Urinary bladder (tissue), 4 donors: ENCODE results near the gene TTLL11. TPM values are rescaled to one million over a fixed set of nuclear protein-coding genes. Genes with fewer than 3 reads are reported as not detected.
"Not testable (repeated sequence)": the region's sequence is repeated elsewhere in the genome, so short reads cannot be mapped to it uniquely, and the experiment has no call there.

Experiments
- DNase-seq: peaks from one replicate; pipeline ENCODE4 v3.0.0-alpha.2; 2015; ENCODE audit errors: extremely low spot score
- H3K27ac ChIP-seq: one replicate; pipeline ENCODE4 v1.5.1; 2013; ENCODE audit warnings: low read depth, mild to moderate bottlenecking, moderate library complexity
- H3K36me3 ChIP-seq: one replicate; pipeline ENCODE4 v1.6.1; 2013; ENCODE audit warnings: mild to moderate bottlenecking, moderate library complexity; ENCODE audit not compliant: insufficient read depth
- H3K4me1 ChIP-seq: one replicate; pipeline ENCODE4 v1.6.1; 2013; ENCODE audit warnings: mild to moderate bottlenecking, moderate library complexity; ENCODE audit not compliant: insufficient read depth
- H3K4me3 ChIP-seq: one replicate; pipeline ENCODE4 v1.5.1; 2013; ENCODE audit warnings: low read depth, low read length
- WGBS: extraction: QIAGEN DNeasy Blood & Tissue Kit; methylation state at CpG from one replicate; pipeline ENCODE4 v1.1.7; 2013; 5-methylcytosine and 5-hydroxymethylcytosine counted together
- polyA plus RNA-seq: library from polyadenylated mRNA; stranded (reverse); fragments of 200-250 nt; gene quantifications from one replicate; pipeline ENCODE4 v1.2.3, GENCODE V29; 2013
- total RNA-seq: library from RNA; depleted of rRNA; stranded (reverse); fragments of >200 nt; gene quantifications from one replicate; pipeline ENCODE4 v1.2.3, GENCODE V29; 2014
- donor health status: healthy with polysubstance abuse.
- donor health status: healthy.

The TTLL11 gene
- total and polyA plus RNA-seq, 2 donors: 12.8 to 14.4 TPM

DNA sequence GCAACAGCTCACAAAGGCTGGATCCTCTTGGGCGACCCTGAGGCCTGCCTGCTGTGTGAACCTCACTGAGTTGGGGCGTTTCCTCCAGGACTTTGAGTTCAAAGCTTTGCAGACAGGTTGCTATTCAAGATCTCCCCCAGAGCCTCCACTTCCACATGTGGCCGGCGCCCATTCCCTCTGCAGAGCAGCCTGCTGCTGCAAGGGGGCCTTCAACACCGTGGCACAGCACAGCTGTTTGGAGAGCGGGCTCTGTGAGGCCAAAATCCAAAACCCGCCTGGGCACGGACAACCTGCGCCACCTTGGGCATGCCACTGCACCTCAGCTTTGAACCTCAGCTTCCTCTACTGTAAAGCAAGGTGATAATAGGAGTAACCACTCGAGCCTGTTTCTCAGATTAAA lies 281.4 kb downstream of the TTLL11 start:
- no peak for DNase-seq
- Histone ChIP-seq H3K4me1 (no peaks in the 10 kb centered on the region), H3K27ac (no peak overlapping the region), H3K36me3 (no peaks in the 10 kb centered on the region), H3K4me3 (no peak overlapping the region)
- 93% methylated on average over 10 of the region's 10 CpGs for WGBS

DNA sequence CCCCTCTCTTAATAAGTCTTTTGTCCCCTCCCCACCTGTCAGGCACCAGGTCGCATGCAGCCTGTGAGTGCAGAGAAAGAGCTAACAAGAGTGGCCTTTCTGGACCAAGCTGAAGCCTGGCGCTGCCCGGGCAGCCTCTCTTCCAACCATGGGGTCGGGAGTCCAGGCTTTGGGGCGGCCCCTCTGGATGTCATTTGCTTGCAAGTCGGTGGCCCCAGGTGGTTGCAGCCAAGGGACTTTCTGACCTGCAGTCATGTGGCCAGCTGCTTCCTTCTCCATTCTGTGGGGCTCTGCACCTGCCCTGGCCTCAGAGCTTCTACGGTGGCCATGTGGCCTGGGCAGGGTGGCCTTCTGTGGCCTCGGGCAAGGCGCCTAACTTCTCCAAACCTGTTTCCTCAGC lies 282.0 kb downstream of the TTLL11 start:
- Histone ChIP-seq H3K4me1 (no peaks in the 10 kb centered on the region), H3K4me3 (no peak overlapping the region), H3K36me3 (no peaks in the 10 kb centered on the region), H3K27ac (no peak overlapping the region)
- DNase-seq: no peak
- 89% methylated on average over 9 of the region's 9 CpGs for WGBS

DNA sequence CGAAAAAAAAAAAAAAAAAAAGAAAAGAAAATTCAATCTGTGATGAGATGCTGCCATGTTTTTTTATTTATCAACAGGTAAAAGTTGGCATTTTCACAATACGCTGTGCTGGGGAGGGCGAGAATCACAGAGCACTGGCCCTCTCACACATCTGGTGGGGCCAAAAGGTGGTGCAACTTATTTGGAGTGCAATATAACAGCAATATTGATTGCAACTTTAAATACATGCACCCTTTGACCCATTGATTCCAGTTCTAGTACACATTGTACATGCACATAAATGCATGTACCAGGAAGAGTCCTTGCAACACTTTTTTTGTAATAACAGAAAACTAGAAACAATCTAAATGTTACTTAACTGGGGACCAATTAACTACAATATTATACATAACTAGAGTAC lies 282.6 kb downstream of the TTLL11 start:
- DNase-seq: no peak
- H3K36me3 ChIP-seq: no peaks in the 10 kb centered on the region
- H3K4me1 ChIP-seq: no peaks in the 10 kb centered on the region
- WGBS: 89% methylated on average over 3 of the region's 3 CpGs
- H3K4me3 ChIP-seq: no peak overlapping the region
- H3K27ac ChIP-seq: no peak overlapping the region

GRCh38 chr9:121809356-121810050 lies 283.6 kb downstream of the TTLL11 start:
- Histone ChIP-seq H3K4me1 (no peaks in the 10 kb centered on the region), H3K27ac (no peak overlapping the region), H3K36me3 (no peaks in the 10 kb centered on the region), H3K4me3 (no peak overlapping the region)
- 89% methylated on average over 15 of the region's 15 CpGs for WGBS
- no peak for DNase-seq

DNA sequence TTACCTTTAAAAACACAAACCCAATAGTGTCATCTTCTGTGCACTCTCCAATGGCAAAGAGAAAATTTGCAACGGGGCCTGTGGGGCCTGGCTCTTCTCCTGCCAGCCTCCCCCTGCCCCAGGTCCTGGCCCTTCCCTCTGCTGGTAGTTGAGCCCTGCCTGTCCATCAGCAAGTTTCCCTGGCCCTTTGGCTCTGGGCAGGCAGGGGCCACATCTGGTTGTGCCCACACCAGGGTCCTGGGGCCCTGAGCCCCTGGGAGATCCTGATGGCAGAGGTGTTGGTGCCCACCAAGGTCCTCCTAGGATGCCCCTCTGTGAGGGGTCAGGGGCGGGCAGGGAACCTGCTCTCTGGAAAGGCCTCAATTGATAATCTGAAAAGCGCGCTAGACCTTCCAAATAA lies 284.3 kb downstream of the TTLL11 start:
- Histone ChIP-seq H3K4me3 (no peak overlapping the region), H3K36me3 (no peaks in the 10 kb centered on the region), H3K27ac (no peak overlapping the region), H3K4me1 (no peaks in the 10 kb centered on the region)
- DNase-seq: no peak
- 91% methylated on average over 4 of the region's 4 CpGs for WGBS

GRCh38 chr9:121807823-121808278 lies 285.3 kb downstream of the TTLL11 start:
- Histone ChIP-seq H3K4me1 (no peaks in the 10 kb centered on the region), H3K27ac (no peak overlapping the region), H3K36me3 (no peaks in the 10 kb centered on the region), H3K4me3 (no peak overlapping the region)
- WGBS: 50% methylated on average over 16 of the region's 16 CpGs
- no peak for DNase-seq

- Histone ChIP-seq H3K4me3 (no peak overlapping the region), H3K27ac (no peak overlapping the region), H3K4me1 (no peaks in the 10 kb centered on the region), H3K36me3 (no peaks in the 10 kb centered on the region)
- WGBS: 84% methylated on average over 12 of the region's 12 CpGs
- DNase-seq: no peak
These were observed 285.9 kb downstream of the TTLL11 start for GRCh38 chr9:121807069-121807822.

- 81% methylated on average over 5 of the region's 5 CpGs for WGBS
- no peak for DNase-seq
- Histone ChIP-seq H3K36me3 (no peaks in the 10 kb centered on the region), H3K4me3 (no peak overlapping the region), H3K4me1 (no peaks in the 10 kb centered on the region), H3K27ac (no peak overlapping the region)
These were observed 290.4 kb downstream of the TTLL11 start for GRCh38 chr9:121802753-121803152.

DNA sequence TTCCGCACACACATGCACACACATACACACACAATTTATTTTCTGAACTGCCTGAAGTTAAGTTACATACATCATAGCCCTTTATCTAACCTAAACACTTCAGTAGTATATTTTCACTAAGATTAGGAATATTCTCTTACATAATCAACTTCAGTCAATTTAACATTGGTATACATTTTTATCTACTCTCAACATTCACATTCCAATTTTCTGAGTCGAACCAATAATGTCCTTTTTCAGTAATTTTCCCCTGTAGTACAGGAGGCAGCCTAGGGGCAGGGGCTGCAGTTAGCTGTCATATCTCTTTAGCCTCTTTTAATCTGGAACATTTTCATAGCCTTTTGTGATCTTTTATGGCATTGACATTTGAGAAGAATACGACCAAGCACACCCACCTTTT lies 291.5 kb downstream of the TTLL11 start:
- 61% methylated on average over 3 of the region's 3 CpGs for WGBS
- no peak for DNase-seq
- Histone ChIP-seq H3K36me3 (no peaks in the 10 kb centered on the region), H3K27ac (no peak overlapping the region), H3K4me1 (no peaks in the 10 kb centered on the region), H3K4me3 (no peak overlapping the region)

DNA sequence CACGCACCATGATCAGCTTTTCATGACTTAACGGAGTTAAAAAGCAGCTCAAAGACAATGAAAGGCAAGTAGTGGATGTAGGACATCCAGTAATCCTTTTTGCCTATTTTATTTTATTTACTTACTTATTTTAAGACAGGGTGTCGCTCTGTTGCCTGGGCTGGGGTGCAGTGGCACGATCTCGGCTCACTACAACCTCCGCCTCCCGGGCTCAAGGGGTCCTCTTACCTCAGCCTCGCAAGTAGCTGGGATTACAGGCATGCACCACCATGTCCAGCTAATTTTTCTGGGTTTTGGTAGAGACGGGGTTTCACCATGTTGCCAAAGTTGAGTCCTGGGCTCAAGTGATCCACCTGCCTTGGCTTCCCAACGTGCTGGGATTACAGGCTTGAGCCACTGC lies 292.7 kb downstream of the TTLL11 start:
- Histone ChIP-seq H3K4me1 (no peaks in the 10 kb centered on the region), H3K27ac (no peak overlapping the region), H3K36me3 (no peaks in the 10 kb centered on the region), H3K4me3 (no peak overlapping the region)
- WGBS: 88% methylated on average over 10 of the region's 10 CpGs
- DNase-seq: no peak

DNA sequence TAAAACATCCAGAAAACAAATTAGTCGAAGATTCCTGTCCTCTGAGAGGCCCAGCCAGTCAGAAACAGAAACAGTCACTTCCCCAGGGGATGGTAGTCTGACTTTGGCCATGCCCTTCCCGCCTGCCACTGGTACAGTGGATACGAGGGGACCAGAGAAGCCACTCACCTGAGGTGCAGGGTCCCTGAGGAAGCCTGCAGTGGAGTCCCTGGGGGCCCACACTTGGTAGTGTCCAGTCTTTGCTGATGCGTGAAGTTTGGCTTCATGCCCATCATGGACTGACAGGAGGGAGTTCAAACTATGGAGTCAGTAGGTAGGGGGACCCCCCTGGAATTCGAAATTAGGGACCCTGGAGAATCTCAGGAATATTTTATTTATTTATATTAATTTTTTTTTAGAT lies 294.2 kb downstream of the TTLL11 start:
- DNase-seq: no peak
- WGBS: 79% methylated on average over 5 of the region's 5 CpGs
- H3K27ac ChIP-seq: no peak overlapping the region

GRCh38 chr9:121797081-121797480 lies 296.0 kb downstream of the TTLL11 start:
- Histone ChIP-seq H3K4me3 (no peak overlapping the region), H3K36me3 (no peaks in the 10 kb centered on the region), H3K27ac (no peak overlapping the region), H3K4me1 (no peaks in the 10 kb centered on the region)
- DNase-seq: no peak
- 90% methylated on average over 2 of the region's 2 CpGs for WGBS

More for the DNA sequence above, 294.2 kb downstream of the TTLL11 start:
- H3K36me3 ChIP-seq: no peaks in the 10 kb centered on the region
- H3K4me1 ChIP-seq: no peaks in the 10 kb centered on the region
- H3K4me3 ChIP-seq: no peak overlapping the region

- not testable (repeated sequence) for H3K27ac ChIP-seq, DNase-seq, H3K36me3 ChIP-seq, H3K4me1 ChIP-seq, H3K4me3 ChIP-seq
- 82% methylated on average over 6 of the region's 6 CpGs for WGBS
These were observed 298.8 kb downstream of the TTLL11 start for GRCh38 chr9:121794334-121794733.

DNA sequence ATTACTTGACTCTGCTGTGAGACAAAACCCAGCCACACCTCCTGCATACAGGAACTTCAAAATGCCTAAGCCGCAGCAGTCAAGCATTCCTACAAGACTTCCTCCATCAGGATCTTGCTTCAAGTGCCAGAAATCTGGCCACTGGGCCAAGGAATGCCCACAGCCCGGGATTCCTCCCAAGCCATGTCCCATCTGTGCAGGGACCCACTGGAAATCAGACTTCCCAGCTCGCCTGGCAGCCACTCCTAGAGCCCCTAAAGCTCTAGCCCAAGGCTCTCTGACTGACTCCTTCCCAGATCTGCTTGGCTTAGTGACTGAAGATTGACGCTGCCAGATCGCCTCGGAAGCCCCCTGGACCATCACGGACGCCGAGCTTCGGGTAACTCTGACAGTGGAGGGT lies 300.6 kb downstream of the TTLL11 start:
- not testable (repeated sequence) for H3K4me1 ChIP-seq, H3K4me3 ChIP-seq, DNase-seq, H3K27ac ChIP-seq, H3K36me3 ChIP-seq
- 95% methylated on average over 10 of the region's 10 CpGs for WGBS
